H1 (cell line): ENCODE data around the gene DPY19L1. TPM values are rescaled to one million over a fixed set of nuclear protein-coding genes. Genes with fewer than 3 reads are reported as not detected.
"Not testable (repeated sequence)": the region's sequence is repeated elsewhere in the genome, so short reads cannot be mapped to it uniquely, and the experiment has no call there.

Experiments used
- CTCF ChIA-PET: fragments of 300-600 bp; sonication (Branson Sonifier 250); formaldehyde crosslinking; loops from one replicate; lab custom pipeline; 2021; ENCODE audit not compliant: partially characterized antibody; lab: Charles Lee
- POLR2A ChIA-PET: fragments of 300-600 bp; sonication (Branson Sonifier 250); formaldehyde crosslinking; loops from one replicate; lab custom pipeline; 2021; ENCODE audit warnings: inconsistent platforms; ENCODE audit not compliant: partially characterized antibody; lab: Charles Lee
- DNase-seq, 2 experiments: peaks; one replicate each; pipeline versions ENCODE4 v3.0.0 to v3.0.0-alpha.2; 2010 to 2022; ENCODE audit warnings: low spot score in 2 of 2, low read depth in 1 of 2, mixed read lengths in 1 of 2
- FAIRE-seq: peaks from 2 replicates; lab custom pipeline; 2011; peaks lifted over from hg19 to GRCh38; lab: Jason Lieb, UNC
- H2AFZ ChIP-seq: 2 replicates; pipeline ENCODE4 v1.8.1; 2012; ENCODE audit warnings: low read length, inconsistent platforms
- H2AK5ac ChIP-seq: 2 replicates; pipeline ENCODE4 v1.6.1; 2013; ENCODE audit warnings: low read depth, low read length
- H2BK120ac ChIP-seq: replicated peaks from 2 replicates; pipeline ENCODE3; 2013; ENCODE audit warnings: low read depth, low read length, inconsistent platforms
- H2BK12ac ChIP-seq: 2 replicates; pipeline ENCODE4 v1.6.1; 2013; ENCODE audit warnings: low read depth, low read length
- H2BK15ac ChIP-seq: 2 replicates; pipeline ENCODE4 v1.6.1; 2013; ENCODE audit warnings: low read length
- H2BK20ac ChIP-seq: 2 replicates; pipeline ENCODE4 v1.6.1; 2013; ENCODE audit warnings: low read length
- H2BK5ac ChIP-seq: 2 replicates; pipeline ENCODE4 v1.6.1; 2013; ENCODE audit warnings: low read depth, low read length
- H3K14ac ChIP-seq: 2 replicates; pipeline ENCODE4 v1.6.1; 2013; ENCODE audit warnings: inconsistent platforms; ENCODE audit not compliant: insufficient read length
- H3K18ac ChIP-seq: 2 replicates; pipeline ENCODE4 v1.6.1; 2013; ENCODE audit warnings: low read length; ENCODE audit errors: extremely low read depth
- H3K23ac ChIP-seq: 2 replicates; pipeline ENCODE4 v1.6.1; 2013; ENCODE audit warnings: inconsistent platforms; ENCODE audit not compliant: insufficient read length
- H3K23me2 ChIP-seq: 2 replicates; pipeline ENCODE4 v1.6.1; 2013; ENCODE audit warnings: low read depth, low read length
- H3K27ac ChIP-seq: 2 replicates; pipeline ENCODE4 v1.6.1; 2011; ENCODE audit warnings: low read depth, low read length, inconsistent platforms
- H3K27me3 ChIP-seq, 4 experiments: replicated peaks in 1 of 4; 1 replicate in 1 of 4; 2 replicates in 3 of 4; pipeline versions ENCODE4 v1.6.1 to v1.8.1; 2011 to 2013; ENCODE audit warnings: low read length in 3 of 4, mild to moderate bottlenecking in 3 of 4, inconsistent platforms in 2 of 4, mixed read lengths in 2 of 4, moderate library complexity in 1 of 4; ENCODE audit not compliant: control insufficient read depth in 3 of 4, insufficient read depth in 3 of 4; ENCODE audit errors: extremely low read depth in 1 of 4
- H3K36me3 ChIP-seq, 4 experiments: 2 replicates each; pipeline versions ENCODE4 v1.6.1 to v1.8.1; 2011 to 2013; ENCODE audit warnings: mild to moderate bottlenecking in 4 of 4, low read length in 3 of 4, moderate library complexity in 2 of 4, control low read depth in 1 of 4, inconsistent platforms in 1 of 4; ENCODE audit not compliant: insufficient read depth in 4 of 4, control insufficient read depth in 2 of 4
- H3K4ac ChIP-seq: replicated peaks from 2 replicates; pipeline ENCODE3; 2013; ENCODE audit warnings: low read length, low read depth, mixed read lengths, inconsistent platforms; ENCODE audit not compliant: insufficient read length
- H3K4me1 ChIP-seq, 4 experiments: replicated peaks in 1 of 4; 1 replicate in 1 of 4; 2 replicates in 3 of 4; pipeline versions ENCODE4 v1.6.1 to v1.8.1; 2011 to 2013; ENCODE audit warnings: low read length in 3 of 4, inconsistent platforms in 2 of 4, mixed read lengths in 1 of 4; ENCODE audit not compliant: insufficient read depth in 4 of 4, control insufficient read depth in 3 of 4
- H3K4me2 ChIP-seq, 2 experiments: 2 replicates each; pipeline versions ENCODE4 v1.6.1 to v1.8.1; 2011 to 2013; ENCODE audit warnings: low read depth in 2 of 2, low read length in 2 of 2, control low read depth in 1 of 2, inconsistent platforms in 1 of 2, mild to moderate bottlenecking in 1 of 2; ENCODE audit not compliant: insufficient read depth in 1 of 2
- H3K4me3 ChIP-seq, 4 experiments: fragments of 200-600, 300-600 bp in 1 of 4; sonication (generic), shearing (Covaris generic), sonication (Bioruptor Twin) in 1 of 4; 2 replicates each; pipeline versions ENCODE4 v1.5.1 to v1.8.1; 2011 to 2016; ENCODE audit warnings: low read length in 4 of 4, low read depth in 3 of 4, control low read depth in 2 of 4, inconsistent platforms in 2 of 4, mild to moderate bottlenecking in 2 of 4, mixed read lengths in 1 of 4, moderate library complexity in 1 of 4; ENCODE audit not compliant: insufficient read depth in 2 of 4; ENCODE audit errors: extremely low read depth in 1 of 4
- H3K56ac ChIP-seq: replicated peaks from 2 replicates; pipeline ENCODE3; 2013; ENCODE audit warnings: low read depth, mild to moderate bottlenecking, mixed read lengths, low read length, inconsistent platforms; ENCODE audit not compliant: insufficient read length
- H3K79me1 ChIP-seq: 2 replicates; pipeline ENCODE4 v1.6.1; 2013; ENCODE audit warnings: low read depth, low read length, control low read depth
- H3K79me2 ChIP-seq, 2 experiments: 2 replicates each; pipeline versions ENCODE4 v1.6.1 to v1.8.1; 2012 to 2013; ENCODE audit warnings: low read length in 2 of 2, mild to moderate bottlenecking in 2 of 2, inconsistent platforms in 1 of 2; ENCODE audit not compliant: insufficient read depth in 2 of 2, control insufficient read depth in 1 of 2
- H3K9ac ChIP-seq, 4 experiments: replicated peaks in 1 of 4; 1 replicate in 1 of 4; 2 replicates in 3 of 4; pipeline versions ENCODE4 v1.6.1 to v1.8.1; 2011 to 2013; ENCODE audit warnings: low read depth in 3 of 4, low read length in 3 of 4, control low read depth in 2 of 4, mild to moderate bottlenecking in 2 of 4, moderate library complexity in 2 of 4, inconsistent platforms in 1 of 4; ENCODE audit errors: extremely low read depth in 1 of 4
- H3K9me3 ChIP-seq, 2 experiments: 2 replicates each; pipeline versions ENCODE4 v1.6.1 to v1.8.1; 2012 to 2013; ENCODE audit warnings: mild to moderate bottlenecking in 2 of 2, moderate library complexity in 2 of 2, control low read depth in 1 of 2, inconsistent platforms in 1 of 2, low read depth in 1 of 2, low read length in 1 of 2, mixed read lengths in 1 of 2; ENCODE audit not compliant: insufficient read depth in 2 of 2
- H4K20me1 ChIP-seq, 2 experiments: replicated peaks in 1 of 2; 2 replicates each; pipeline versions ENCODE3 to v1.8.1; 2011 to 2013; ENCODE audit warnings: inconsistent platforms in 2 of 2, low read length in 2 of 2, mild to moderate bottlenecking in 1 of 2; ENCODE audit not compliant: insufficient read depth in 2 of 2, control insufficient read depth in 1 of 2
- H4K5ac ChIP-seq: 2 replicates; pipeline ENCODE4 v1.6.1; 2013; ENCODE audit warnings: low read length, low read depth, mixed read lengths, inconsistent platforms; ENCODE audit not compliant: insufficient read length
- H4K8ac ChIP-seq: 2 replicates; pipeline ENCODE4 v1.8.0; 2013; ENCODE audit warnings: mild to moderate bottlenecking, moderate library complexity, low read length, inconsistent platforms; ENCODE audit not compliant: insufficient read depth; ENCODE audit errors: extremely low read depth
- H4K91ac ChIP-seq: replicated peaks from 2 replicates; pipeline ENCODE3; 2013; ENCODE audit warnings: low read length, mixed read lengths, inconsistent platforms; ENCODE audit not compliant: insufficient read length
- WGBS, 2 experiments: shearing (Covaris generic) in 1 of 2; methylation state at CpG; one replicate each; pipeline versions ENCODE4 v1.1.6 to v1.1.7; 2013 to 2015; ENCODE audit warnings: low lambda C conversion rate in 2 of 2, mixed read lengths in 2 of 2, inconsistent platforms in 1 of 2, low coverage in 1 of 2, missing lambda C conversion rate in 1 of 2; ENCODE audit not compliant: insufficient replicate concordance in 2 of 2, insufficient coverage in 1 of 2, insufficient read length in 1 of 2; ENCODE audit errors: extremely low coverage in 1 of 2, missing lambda C conversion rate in 1 of 2; 5-methylcytosine and 5-hydroxymethylcytosine counted together
- polyA plus RNA-seq, 7 experiments: library from polyadenylated mRNA; depleted of rRNA in 3 of 7; stranded (reverse) in 5 of 7; unstranded in 2 of 7; fragments of >200 nt in 5 of 7; fragments of 200-250 nt in 2 of 7; gene quantifications; 1 replicate in 5 of 7; 2 replicates in 1 of 7; 4 replicates in 1 of 7; pipeline versions ENCODE4 v1.2.1 to v1.2.3, GENCODE V29; 2011 to 2013; ENCODE audit warnings: missing spikeins in 2 of 7, mixed read lengths in 2 of 7
- total RNA-seq: library from RNA; stranded (reverse); fragmentation: NEBNext Ultra II Directional; extraction: Animal tissue kit (Norgen Biotek cat#: 25700); gene quantifications from 2 replicates; pipeline ENCODE4 v1.2.1, GENCODE V29; 2021

The DPY19L1 gene
- total and polyA plus RNA-seq, 2 of the 8 experiments (the other 6 are each of a cell fraction or from before 2014, with no cell fraction given), result 14.1 to 23.3 TPM

DNA sequence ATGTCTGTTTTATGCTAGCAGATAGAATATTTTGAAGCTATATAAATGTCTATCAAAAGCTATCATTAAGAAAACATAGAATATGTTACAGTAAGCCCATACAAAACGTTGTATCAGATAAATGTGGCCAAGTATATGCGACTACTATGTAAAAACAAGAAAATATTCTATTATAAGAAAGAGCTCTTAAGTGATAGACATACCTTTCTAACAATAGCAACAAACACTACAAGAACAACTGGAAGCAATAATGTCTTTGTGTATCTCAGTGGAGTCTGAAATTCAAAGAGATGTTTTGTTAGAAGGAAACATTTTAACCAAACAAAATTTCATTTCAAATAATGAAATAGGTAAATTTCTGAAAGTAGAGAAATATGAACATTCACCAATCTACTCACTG lies 89.9 kb downstream of the DPY19L1 start:
- H2BK12ac ChIP-seq, H3K18ac ChIP-seq, H3K9me3 ChIP-seq, H2BK20ac ChIP-seq, H4K5ac ChIP-seq, H2BK5ac ChIP-seq, H2BK120ac ChIP-seq, H3K4me2 ChIP-seq, H4K20me1 ChIP-seq, H3K23ac ChIP-seq, DNase-seq, H3K4ac ChIP-seq, H3K27ac ChIP-seq, H4K91ac ChIP-seq, FAIRE-seq, H3K9ac ChIP-seq, H3K4me1 ChIP-seq, POLR2A ChIA-PET, H2AFZ ChIP-seq, H3K56ac ChIP-seq, H4K8ac ChIP-seq, H3K14ac ChIP-seq, H3K23me2 ChIP-seq, H2AK5ac ChIP-seq, H2BK15ac ChIP-seq, H3K36me3 ChIP-seq, H3K79me1 ChIP-seq, H3K4me3 ChIP-seq, H3K27me3 ChIP-seq, H3K79me2 ChIP-seq: not testable (repeated sequence)
- WGBS, 2 experiments, result 86% methylated on average over 2 of the region's 2 CpGs; no CpG with 5 or more reads in 1 of the 2 experiments
- CTCF ChIA-PET, result interaction anchor here (0.7 kb wide), 2 partner anchors 20 to 273 kb away, joined by 3 read pairs; no protein-coding TSS in a partner anchor
